T-helper 2 cell treated with Interferon-gamma antibody and Interleukin-4, amounts not matched to agents 5 μg/mL and 100 μg/mL, for 36 hours (primary cell): ENCODE measurements around the gene TMEM52.

Experiments used
- DNase-seq: peaks from one replicate; pipeline ENCODE4 v3.0.0; 2021; ENCODE audit warnings: low spot score
- H3K27ac Mint-ChIP-seq: one replicate; pipeline ENCODE4 v1.8.0; 2021; ENCODE audit warnings: mild to moderate bottlenecking, mixed read lengths
- H3K27me3 Mint-ChIP-seq: one replicate; pipeline ENCODE4 v1.8.0; 2021; ENCODE audit warnings: low read depth, mixed read lengths
- H3K36me3 Mint-ChIP-seq: one replicate; pipeline ENCODE4 v1.8.0; 2021; ENCODE audit warnings: low read depth, mixed read lengths
- H3K4me1 Mint-ChIP-seq: one replicate; pipeline ENCODE4 v1.8.0; 2021; ENCODE audit warnings: low read depth, mixed read lengths
- H3K4me3 Mint-ChIP-seq: one replicate; pipeline ENCODE4 v1.8.0; 2022; ENCODE audit warnings: mild to moderate bottlenecking, moderate library complexity, mixed read lengths
- H3K9me3 Mint-ChIP-seq: one replicate; pipeline ENCODE4 v1.8.0; 2021; ENCODE audit warnings: mixed read lengths

Gene TMEM52

DNA sequence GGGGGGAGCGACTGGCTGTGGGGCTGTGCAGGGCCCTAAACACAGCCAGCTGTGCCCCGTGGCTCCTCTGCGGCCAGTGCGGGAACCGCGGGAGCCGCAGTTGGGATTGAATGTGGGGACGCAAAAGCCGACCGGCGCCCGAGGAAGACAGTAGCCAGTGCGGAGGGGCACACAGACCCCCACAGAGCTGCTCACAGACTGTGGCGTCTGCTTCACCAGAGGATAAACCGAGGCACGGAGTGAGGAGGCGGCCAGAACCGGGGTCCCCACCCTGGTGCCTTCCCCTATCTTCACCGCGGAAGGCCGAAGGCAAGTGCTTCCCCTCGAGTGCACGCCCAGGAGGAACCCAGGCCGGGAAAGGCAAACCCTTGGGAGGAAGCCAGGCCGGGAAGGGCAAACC, 8.7 kb upstream of the TMEM52 start:
- Mint-ChIP-seq H3K4me3 (no peak overlapping the region), H3K9me3 (no peaks in the 10 kb centered on the region), H3K4me1 (no peaks in the 10 kb centered on the region), H3K36me3 (no peaks in the 10 kb centered on the region), H3K27ac (no peak overlapping the region), H3K27me3 (no peaks in the 10 kb centered on the region)
- no peak for DNase-seq

DNA sequence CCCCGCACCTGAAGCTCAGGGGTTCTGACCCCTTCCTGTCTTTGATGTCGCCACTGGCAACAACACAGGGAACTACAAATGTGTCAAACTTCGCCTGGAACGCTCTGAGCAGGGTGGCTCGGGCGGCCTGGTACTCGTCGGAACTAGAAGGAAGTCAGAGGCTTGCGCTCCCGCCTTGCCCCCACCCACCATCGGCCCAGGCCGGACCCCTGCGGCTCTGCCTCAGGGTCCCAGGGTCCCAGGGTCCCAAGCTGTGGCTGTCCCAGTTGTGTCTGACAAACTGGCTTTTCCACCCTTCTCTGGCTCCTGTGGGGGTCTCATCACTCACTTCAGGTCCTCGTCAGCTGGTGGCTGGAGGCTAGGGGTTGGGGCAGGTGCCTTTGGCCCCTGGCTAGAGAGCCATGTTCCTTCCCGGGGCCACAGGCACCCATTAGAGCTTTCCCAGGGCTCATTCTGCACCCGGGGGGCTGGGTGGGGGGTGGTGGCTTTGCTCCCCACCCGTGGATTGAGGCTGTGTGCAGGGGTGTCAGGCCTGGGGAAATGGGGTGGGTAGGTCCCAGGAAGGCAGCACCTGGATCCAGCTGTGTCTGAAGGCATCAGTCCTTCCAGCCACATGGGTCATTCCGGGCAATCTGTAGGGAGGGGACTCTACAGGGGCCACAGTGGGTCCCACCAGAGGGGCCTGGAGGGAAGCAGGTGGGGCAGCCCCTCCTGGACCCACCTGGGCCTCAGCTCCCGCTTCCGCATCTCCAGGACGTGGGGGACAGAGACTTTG, 8.0 kb upstream of the TMEM52 start:
- H3K27ac Mint-ChIP-seq, result no peak overlapping the region
- no peaks in the 10 kb centered on the region for H3K4me1 Mint-ChIP-seq
- no peak overlapping the region for H3K4me3 Mint-ChIP-seq
- H3K27me3 Mint-ChIP-seq, result no peaks in the 10 kb centered on the region
- H3K9me3 Mint-ChIP-seq, result no peaks in the 10 kb centered on the region
- H3K36me3 Mint-ChIP-seq, result no peaks in the 10 kb centered on the region
- no peak for DNase-seq

DNA sequence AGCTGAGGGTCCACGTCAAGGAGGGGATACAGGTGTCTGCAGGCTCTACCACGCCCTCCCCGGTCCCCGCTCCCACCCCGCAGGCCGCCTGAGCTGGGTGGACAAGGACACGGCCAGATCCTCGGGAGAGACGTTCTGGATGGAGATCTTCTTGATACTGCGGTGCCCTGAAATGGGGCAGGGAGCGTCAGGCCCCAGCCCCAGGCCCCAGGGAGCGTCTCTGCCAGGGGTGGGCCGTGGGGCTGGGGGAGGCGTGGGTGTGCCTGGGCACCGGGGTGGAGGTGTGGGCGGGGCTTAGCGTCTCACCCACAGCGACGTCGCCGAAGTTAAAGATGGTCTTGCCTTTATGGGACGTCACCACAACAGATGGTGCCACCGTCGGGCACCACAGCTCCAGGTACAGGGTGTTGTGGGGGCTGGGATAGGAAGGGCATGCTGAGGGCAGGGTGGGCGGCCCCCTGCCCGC, 7.3 kb upstream of the TMEM52 start:
- no peaks in the 10 kb centered on the region for H3K36me3 Mint-ChIP-seq
- no peak overlapping the region for H3K4me3 Mint-ChIP-seq
- no peaks in the 10 kb centered on the region for H3K4me1 Mint-ChIP-seq
- H3K27me3 Mint-ChIP-seq, result no peaks in the 10 kb centered on the region
- no peak for DNase-seq
- no peak overlapping the region for H3K27ac Mint-ChIP-seq
- no peaks in the 10 kb centered on the region for H3K9me3 Mint-ChIP-seq

DNA sequence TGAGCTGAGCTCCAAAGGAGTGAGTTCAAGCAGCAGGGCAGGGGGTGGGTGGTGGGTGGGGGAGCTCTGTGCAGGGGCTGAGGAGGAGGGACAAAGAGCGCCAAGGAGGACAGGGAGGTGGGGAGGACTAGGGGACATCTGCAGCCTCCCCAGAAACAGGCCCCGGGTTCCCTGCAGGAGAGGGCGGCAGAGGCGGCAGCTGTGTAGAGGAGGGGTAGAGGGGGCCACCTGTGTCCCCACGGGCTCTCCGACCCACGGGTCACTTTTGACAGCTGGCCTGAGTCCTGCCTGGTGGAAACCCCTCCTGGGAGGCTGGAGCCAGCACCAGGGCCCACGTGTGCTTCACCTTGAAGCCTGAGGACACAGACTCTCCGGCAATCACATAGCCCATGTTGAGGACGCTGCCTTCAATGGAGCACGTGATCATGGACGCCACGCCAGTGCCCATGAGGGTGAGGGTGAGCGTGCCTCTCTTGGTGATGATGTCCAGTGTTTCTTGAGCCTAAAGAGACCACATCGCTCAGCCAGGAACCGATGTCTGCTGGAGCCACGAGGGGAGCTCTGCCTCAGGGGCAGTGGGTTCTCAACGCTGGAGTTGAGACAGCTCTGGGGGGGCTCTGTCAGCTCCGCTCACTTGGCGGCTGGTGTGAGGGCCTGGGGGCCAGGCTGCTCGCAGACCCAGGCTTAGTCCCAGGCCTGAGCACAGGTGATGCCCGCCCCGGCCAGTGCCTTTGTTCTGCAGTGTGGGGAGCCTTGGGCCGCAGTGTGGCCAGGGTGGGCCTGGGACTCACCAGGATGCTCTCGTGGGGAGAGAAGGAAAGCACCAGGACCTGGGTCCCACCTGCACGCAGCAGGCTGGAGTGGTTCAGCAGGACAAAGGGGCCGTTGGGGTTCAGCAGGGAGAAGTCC, 6.6 kb upstream of the TMEM52 start:
- Mint-ChIP-seq H3K4me1 (no peaks in the 10 kb centered on the region), H3K36me3 (no peaks in the 10 kb centered on the region)

DNA sequence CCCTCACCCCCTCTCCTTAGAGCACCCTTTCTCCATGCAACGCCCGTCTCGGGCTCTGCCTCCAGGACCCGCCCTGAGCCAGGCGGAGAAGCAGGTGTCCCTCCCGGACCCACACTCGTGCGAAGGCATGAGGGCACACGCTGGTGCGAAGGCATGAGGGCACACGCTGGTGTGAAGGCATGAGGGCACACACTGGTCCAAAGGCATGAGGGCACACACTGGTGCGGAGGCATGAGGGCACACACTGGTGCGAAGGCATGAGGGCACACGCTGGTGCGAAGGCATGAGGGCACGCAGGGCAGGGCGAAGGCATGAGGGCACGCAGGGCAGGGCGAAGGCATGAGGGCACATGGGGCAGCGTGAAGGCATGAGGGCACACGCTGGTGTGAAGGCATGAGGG, 5.8 kb upstream of the TMEM52 start:
- Mint-ChIP-seq H3K36me3 (no peaks in the 10 kb centered on the region), H3K4me1 (no peaks in the 10 kb centered on the region), H3K9me3 (no peaks in the 10 kb centered on the region), H3K27ac (no peak overlapping the region), H3K4me3 (no peak overlapping the region), H3K27me3 (no peaks in the 10 kb centered on the region)
- no peak for DNase-seq

More for the DNA sequence above, 6.6 kb upstream of the TMEM52 start:
- Mint-ChIP-seq H3K9me3 (no peaks in the 10 kb centered on the region), H3K4me3 (no peak overlapping the region), H3K27me3 (no peaks in the 10 kb centered on the region), H3K27ac (no peak overlapping the region)
- no peak for DNase-seq

DNA sequence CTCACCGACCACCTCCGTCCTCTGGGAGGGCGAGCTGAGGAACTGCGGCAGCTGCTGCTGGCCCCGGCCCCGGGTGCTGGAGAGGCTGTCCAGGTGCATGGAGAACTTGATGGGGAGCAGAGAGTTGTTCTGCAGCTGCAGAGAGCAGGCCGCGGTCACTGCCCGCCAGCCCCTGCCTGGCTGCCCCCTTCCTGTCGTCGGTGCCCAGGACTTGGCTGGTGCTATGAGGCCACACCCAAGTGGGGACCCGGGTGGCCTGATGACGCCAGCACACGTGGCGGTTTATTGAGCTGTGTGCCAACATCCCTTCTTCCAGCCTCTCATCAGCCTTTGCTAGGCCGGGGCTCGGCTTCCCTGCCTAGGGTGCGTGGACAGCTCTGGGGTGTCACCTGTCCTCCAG, 5.3 kb upstream of the TMEM52 start:
- Mint-ChIP-seq H3K27me3 (no peaks in the 10 kb centered on the region), H3K4me3 (no peak overlapping the region), H3K9me3 (no peaks in the 10 kb centered on the region), H3K4me1 (peaks cover 2% of the 10 kb centered on the region), H3K36me3 (no peaks in the 10 kb centered on the region), H3K27ac (no peak overlapping the region)
- no peak for DNase-seq

DNA sequence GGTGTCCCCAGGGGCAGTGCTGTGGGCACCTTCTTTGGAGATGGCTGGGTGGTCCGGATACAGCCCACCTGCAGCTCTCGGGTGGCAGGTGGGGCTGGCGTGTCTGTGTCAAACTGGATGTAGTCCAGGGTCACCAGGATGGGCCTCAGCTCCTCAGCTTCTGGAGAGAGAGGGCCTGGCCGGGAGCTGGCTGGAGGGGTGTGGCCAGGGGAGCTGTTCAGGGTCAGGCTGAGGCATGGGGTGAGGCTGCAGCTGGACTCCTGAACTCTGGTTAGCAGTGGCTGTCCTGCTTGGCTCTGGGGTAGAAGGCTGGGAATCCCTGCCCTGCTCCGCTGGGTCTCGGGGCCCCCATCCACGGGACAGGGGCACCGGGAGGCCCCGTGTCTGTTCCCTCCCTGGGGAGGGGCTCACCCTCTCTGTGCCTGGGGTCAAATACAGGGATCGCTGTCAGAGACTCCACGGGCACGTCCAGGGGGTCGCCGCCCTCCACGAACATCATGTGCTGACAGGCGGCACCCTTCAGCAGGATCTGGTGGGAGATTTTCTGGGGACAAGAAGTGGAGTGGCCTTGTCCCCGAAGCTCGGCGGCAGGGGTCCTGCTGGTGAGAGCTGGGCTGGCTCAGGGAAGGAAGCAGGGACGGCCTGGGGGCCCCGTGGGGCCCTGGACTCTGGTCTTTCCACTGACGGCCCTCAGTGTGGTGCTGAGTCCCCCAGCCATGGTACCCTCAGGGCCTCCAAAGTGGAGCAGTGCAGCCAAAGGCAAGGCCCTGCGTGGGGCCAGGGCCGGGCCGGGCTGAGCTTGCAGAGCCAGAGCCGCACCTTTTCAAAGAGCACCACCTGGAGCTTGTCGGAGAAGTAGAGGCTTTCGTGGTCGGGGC, 4.1 kb upstream of the TMEM52 start:
- Mint-ChIP-seq H3K27ac (no peak overlapping the region), H3K9me3 (no peaks in the 10 kb centered on the region), H3K27me3 (no peaks in the 10 kb centered on the region), H3K4me3 (no peak overlapping the region), H3K4me1 (peaks cover 3% of the 10 kb centered on the region), H3K36me3 (no peaks in the 10 kb centered on the region)
- DNase-seq, result no peak

DNA sequence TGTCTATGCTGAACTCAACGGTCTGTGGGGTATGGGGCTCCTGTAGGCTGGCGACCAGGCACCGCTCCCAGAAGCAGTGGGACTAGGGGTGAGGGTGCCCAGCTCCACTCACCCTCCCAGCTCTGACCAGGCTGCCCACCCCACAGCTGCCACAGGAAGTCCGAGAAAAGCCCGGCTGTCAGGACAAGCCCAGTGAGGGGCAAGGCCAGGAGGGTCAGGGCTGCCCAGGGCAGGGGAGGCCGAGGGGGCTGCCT, 3.5 kb upstream of the TMEM52 start:
- Mint-ChIP-seq H3K36me3 (no peaks in the 10 kb centered on the region), H3K4me3 (no peak overlapping the region), H3K4me1 (peaks cover 3% of the 10 kb centered on the region), H3K9me3 (no peaks in the 10 kb centered on the region), H3K27me3 (peaks cover 2% of the 10 kb centered on the region), H3K27ac (no peak overlapping the region)
- DNase-seq, result no peak

DNA sequence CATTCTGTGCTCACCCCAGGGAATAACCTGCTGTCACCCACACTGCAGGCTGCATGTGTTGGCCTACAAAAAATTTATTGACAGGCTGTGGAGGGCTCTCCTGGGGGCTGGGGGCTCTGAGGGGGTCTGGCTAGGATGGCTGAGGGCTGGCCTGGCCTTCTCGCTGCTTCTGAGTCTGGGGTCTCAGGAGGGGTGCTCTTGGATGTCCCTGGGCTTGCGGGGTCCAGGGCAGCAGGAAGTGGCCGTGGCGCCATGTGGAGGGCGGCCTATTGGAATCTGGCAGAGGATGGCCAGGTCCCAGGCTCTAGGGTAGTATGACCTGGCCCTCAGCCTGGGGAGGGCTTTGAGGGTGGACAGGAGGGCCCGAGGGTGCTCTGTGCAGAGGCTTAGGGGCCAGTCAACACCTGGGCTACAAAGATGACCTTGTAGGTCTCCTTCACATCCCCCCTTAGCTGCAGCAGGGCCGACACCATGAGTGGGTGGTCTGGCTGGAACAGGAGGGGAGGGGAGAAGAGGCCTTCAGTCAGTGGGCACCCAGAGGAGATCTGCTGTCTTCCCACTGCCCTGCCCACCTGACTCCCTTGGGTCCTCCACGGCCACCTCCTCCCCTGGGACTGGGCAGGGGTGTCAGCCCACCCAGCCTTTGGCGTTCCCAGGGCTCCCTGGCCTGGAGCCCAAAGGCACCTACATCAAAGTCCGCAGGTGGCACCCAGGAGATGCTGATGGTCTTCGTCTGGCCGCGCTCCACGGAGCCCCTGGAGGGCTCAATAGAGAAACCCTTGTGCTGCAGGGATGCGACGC, 3.0 kb upstream of the TMEM52 start:
- Mint-ChIP-seq H3K4me1 (peaks cover 3% of the 10 kb centered on the region), H3K27ac (no peak overlapping the region), H3K36me3 (no peaks in the 10 kb centered on the region), H3K4me3 (no peak overlapping the region), H3K9me3 (no peaks in the 10 kb centered on the region), H3K27me3 (peaks cover 4% of the 10 kb centered on the region)
- DNase-seq, result no peak

DNA sequence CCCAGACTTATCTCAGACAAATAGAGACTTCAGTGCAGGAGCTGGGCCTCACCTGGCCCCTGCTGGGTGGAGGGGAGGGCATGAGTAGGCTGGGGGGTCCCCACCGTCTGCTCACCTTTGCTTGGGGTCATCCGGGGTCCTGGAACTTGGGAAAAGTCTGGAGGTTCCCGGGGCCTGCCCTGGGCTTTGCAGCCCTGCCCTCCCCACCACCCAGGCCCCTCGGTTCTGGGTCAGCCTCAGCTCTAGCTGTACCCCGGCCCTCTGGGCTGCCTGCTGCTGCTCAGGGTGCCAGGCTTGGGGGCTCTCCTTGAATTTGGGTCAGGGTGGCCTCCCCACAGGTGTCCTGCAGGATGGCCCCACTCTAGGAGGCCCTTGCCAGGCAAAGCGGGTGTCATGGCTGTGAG, 2.4 kb upstream of the TMEM52 start:
- Mint-ChIP-seq H3K36me3 (no peaks in the 10 kb centered on the region), H3K4me1 (peaks cover 3% of the 10 kb centered on the region), H3K9me3 (no peaks in the 10 kb centered on the region), H3K27me3 (peaks cover 4% of the 10 kb centered on the region), H3K27ac (no peak overlapping the region), H3K4me3 (no peak overlapping the region)
- no peak for DNase-seq

DNA sequence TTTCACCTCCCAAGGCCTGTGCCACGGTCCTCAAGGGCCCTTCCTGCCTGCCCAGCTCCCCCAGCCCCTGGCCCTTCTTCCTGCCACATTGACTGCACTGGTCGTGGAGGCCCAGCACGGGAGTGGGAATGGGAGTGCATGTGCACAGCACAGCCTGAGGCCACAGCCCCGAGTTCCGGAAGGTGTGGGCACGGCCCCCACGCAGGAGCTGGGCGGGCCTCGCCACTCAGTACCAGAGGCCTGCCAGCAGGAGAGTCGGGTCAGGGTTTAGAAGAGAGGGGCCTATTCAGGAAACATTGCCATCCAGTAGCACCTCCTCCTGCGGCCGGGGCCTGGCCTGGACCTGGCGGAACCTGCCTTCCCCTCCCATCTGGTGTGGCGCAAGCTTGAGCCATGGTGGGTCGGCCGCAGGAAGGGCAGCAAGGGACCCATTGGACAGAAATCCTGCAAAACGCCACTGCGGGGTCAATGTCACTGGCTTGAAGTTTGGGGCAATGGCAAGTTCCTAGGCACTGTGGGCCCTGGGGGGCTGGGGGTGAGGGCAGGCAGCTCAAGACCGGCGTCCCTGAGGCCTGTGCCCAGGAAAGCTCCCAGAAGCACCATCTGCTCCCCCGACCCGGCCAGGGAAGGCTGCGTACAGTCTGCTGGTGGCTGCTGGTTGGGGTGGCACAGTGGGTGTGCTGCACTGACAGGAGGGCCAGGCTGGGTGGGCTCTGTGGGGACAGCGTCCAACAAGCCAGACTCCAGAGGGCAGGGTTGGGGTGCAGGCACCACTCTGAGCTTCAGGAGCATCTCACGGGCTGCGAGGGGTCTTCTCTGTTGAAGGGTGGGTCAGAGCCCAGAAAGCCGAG, 1.8 kb upstream of the TMEM52 start:
- H3K4me3 Mint-ChIP-seq, result no peak overlapping the region

DNA sequence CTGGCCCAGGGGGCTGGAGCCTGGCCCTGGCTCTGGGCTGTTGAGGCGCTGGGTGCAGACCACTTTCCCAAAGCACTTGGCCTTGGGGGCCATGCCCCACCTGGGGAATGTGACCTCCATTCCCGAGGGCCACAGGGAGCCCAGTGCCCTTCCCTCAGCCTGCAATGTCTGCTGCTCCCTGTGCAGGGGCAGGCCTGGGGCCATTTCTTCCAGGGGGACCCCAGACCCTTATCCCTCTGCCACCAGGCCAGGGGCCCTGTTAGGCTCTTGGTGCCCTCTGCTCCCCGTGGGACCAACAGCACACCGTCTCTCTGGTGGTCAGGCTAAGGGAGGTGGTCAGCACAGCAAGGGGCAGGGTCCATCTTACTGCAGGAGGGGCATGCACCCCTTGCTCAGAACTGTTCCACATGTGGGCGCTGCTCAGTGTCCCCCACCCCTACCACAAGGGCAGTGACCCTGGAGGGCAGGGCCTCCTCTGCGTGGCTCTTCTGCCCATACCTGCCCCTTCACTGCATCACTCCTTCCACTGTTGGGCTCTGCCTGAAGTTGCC, 1.1 kb upstream of the TMEM52 start:
- Mint-ChIP-seq H3K27me3 (peaks cover 4% of the 10 kb centered on the region), H3K9me3 (no peaks in the 10 kb centered on the region), H3K4me3 (no peak overlapping the region), H3K4me1 (peaks cover 3% of the 10 kb centered on the region), H3K36me3 (no peaks in the 10 kb centered on the region), H3K27ac (no peak overlapping the region)
- DNase-seq, result no peak

More for the DNA sequence above, 1.8 kb upstream of the TMEM52 start:
- no peak for DNase-seq
- Mint-ChIP-seq H3K4me1 (peaks cover 3% of the 10 kb centered on the region), H3K36me3 (no peaks in the 10 kb centered on the region), H3K9me3 (no peaks in the 10 kb centered on the region), H3K27ac (no peak overlapping the region), H3K27me3 (peaks cover 4% of the 10 kb centered on the region)
